ENCODE measurements around the gene FAM184A. TPM values are rescaled to one million over a fixed set of nuclear protein-coding genes. Genes with fewer than 3 reads are reported as not detected.

Gene FAM184A
- total and polyA plus RNA-seq, 2 of the 13 experiments (the other 11 are each of a cell fraction or from before 2014, with no cell fraction given): 7.0 to 18.0 TPM

DNA sequence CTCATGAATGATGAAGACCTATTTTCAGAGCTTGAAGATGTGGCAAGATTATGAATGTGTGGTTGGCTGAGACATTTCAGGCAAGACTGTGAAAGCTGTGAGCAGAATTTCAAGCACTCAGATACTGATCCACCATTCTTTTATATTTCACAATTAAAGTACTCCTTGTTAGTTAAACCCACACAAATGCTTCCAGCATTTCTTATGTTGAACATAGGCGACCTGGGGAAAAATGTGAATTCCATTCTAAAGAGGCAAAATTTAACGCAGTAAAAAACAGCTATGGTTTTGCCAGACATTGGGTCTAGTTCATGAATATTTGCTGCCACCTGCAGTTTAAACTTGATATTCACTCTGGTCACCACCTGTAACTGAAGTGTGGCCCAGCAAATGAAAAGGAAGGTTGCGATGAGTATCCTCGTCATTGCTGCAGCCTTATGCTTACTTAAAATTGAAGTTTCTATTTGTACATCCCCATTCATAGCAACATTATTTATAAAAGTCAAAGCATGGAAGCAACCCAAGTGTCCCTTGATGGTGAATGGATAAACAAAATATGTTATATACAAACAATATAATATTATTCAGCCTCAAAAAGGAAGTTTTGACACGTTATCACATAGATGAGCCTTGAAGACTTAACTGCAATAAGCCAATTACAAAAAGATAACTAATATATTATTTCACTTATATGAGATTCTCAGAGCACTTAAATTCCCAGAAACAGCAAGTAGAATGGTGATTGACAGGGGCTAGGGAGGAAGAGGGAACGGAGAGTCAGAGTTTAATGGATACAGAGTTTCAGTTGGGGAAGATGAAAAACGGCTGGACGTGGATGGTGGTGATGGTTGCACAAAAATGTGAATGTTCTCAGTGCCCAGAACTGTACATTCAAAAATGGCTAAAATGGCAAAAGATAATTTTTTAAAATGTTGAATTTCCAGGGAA is 32.4 kb upstream of the FAM184A start (continued):
- TF ChIP-seq, protein P1, sequence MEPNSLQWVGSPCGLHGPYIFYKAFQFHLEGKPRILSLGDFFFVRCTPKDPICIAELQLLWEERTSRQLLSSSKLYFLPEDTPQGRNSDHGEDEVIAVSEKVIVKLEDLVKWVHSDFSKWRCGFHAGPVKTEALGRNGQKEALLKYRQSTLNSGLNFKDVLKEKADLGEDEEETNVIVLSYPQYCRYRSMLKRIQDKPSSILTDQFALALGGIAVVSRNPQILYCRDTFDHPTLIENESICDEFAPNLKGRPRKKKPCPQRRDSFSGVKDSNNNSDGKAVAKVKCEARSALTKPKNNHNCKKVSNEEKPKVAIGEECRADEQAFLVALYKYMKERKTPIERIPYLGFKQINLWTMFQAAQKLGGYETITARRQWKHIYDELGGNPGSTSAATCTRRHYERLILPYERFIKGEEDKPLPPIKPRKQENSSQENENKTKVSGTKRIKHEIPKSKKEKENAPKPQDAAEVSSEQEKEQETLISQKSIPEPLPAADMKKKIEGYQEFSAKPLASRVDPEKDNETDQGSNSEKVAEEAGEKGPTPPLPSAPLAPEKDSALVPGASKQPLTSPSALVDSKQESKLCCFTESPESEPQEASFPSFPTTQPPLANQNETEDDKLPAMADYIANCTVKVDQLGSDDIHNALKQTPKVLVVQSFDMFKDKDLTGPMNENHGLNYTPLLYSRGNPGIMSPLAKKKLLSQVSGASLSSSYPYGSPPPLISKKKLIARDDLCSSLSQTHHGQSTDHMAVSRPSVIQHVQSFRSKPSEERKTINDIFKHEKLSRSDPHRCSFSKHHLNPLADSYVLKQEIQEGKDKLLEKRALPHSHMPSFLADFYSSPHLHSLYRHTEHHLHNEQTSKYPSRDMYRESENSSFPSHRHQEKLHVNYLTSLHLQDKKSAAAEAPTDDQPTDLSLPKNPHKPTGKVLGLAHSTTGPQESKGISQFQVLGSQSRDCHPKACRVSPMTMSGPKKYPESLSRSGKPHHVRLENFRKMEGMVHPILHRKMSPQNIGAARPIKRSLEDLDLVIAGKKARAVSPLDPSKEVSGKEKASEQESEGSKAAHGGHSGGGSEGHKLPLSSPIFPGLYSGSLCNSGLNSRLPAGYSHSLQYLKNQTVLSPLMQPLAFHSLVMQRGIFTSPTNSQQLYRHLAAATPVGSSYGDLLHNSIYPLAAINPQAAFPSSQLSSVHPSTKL (CRISPR knock-in tag; IDR thresholded peaks at IDR 0.05): peak; percentile 37
- TF ChIP-seq ZNF121 (CRISPR knock-in tag; IDR thresholded peaks at IDR 0.05) (no peak), DMAP1 (CRISPR knock-in tag; IDR thresholded peaks at IDR 0.05) (no peak), JUND (CRISPR knock-in tag; IDR thresholded peaks at IDR 0.05) (no peak), ZMAT3 (CRISPR knock-in tag; conservative IDR thresholded peaks at IDR 0.05) (no peak), XRCC5 (optimal IDR thresholded peaks at IDR 0.05; ENCODE audit: low read length) (no peak), YY1 (IDR thresholded peaks at IDR 0.05; ENCODE audit: insufficient read depth, insufficient replicate concordance, low read depth, low read length) (no peak), SCMH1 (CRISPR knock-in tag; IDR thresholded peaks at IDR 0.05; ENCODE audit: borderline replicate concordance) (no peak), ELF3 (CRISPR knock-in tag; IDR thresholded peaks at IDR 0.05) (0 out of 2 replicates have a peak, but pooled peaks have one; percentile 25), TEAD2 (CRISPR knock-in tag; IDR thresholded peaks at IDR 0.05) (no peak), SP140L (CRISPR knock-in tag; IDR thresholded peaks at IDR 0.05; ENCODE audit: borderline replicate concordance) (0 out of 2 replicates have a peak, but pooled peaks have one; percentile 35), KDM3A (CRISPR knock-in tag; IDR thresholded peaks at IDR 0.05; ENCODE audit: low read depth) (no peak), SYNCRIP (IDR thresholded peaks at IDR 0.05; ENCODE audit: insufficient read depth, low read depth, low read length) (no peak)
- TF ChIP-seq, protein P2, sequence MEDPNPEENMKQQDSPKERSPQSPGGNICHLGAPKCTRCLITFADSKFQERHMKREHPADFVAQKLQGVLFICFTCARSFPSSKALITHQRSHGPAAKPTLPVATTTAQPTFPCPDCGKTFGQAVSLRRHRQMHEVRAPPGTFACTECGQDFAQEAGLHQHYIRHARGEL (CRISPR knock-in tag; IDR thresholded peaks at IDR 0.05): no peak
- TF ChIP-seq, protein P3, sequence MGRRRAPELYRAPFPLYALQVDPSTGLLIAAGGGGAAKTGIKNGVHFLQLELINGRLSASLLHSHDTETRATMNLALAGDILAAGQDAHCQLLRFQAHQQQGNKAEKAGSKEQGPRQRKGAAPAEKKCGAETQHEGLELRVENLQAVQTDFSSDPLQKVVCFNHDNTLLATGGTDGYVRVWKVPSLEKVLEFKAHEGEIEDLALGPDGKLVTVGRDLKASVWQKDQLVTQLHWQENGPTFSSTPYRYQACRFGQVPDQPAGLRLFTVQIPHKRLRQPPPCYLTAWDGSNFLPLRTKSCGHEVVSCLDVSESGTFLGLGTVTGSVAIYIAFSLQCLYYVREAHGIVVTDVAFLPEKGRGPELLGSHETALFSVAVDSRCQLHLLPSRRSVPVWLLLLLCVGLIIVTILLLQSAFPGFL (CRISPR knock-in tag; IDR thresholded peaks at IDR 0.05): no peak
- TF ChIP-seq, protein P4, sequence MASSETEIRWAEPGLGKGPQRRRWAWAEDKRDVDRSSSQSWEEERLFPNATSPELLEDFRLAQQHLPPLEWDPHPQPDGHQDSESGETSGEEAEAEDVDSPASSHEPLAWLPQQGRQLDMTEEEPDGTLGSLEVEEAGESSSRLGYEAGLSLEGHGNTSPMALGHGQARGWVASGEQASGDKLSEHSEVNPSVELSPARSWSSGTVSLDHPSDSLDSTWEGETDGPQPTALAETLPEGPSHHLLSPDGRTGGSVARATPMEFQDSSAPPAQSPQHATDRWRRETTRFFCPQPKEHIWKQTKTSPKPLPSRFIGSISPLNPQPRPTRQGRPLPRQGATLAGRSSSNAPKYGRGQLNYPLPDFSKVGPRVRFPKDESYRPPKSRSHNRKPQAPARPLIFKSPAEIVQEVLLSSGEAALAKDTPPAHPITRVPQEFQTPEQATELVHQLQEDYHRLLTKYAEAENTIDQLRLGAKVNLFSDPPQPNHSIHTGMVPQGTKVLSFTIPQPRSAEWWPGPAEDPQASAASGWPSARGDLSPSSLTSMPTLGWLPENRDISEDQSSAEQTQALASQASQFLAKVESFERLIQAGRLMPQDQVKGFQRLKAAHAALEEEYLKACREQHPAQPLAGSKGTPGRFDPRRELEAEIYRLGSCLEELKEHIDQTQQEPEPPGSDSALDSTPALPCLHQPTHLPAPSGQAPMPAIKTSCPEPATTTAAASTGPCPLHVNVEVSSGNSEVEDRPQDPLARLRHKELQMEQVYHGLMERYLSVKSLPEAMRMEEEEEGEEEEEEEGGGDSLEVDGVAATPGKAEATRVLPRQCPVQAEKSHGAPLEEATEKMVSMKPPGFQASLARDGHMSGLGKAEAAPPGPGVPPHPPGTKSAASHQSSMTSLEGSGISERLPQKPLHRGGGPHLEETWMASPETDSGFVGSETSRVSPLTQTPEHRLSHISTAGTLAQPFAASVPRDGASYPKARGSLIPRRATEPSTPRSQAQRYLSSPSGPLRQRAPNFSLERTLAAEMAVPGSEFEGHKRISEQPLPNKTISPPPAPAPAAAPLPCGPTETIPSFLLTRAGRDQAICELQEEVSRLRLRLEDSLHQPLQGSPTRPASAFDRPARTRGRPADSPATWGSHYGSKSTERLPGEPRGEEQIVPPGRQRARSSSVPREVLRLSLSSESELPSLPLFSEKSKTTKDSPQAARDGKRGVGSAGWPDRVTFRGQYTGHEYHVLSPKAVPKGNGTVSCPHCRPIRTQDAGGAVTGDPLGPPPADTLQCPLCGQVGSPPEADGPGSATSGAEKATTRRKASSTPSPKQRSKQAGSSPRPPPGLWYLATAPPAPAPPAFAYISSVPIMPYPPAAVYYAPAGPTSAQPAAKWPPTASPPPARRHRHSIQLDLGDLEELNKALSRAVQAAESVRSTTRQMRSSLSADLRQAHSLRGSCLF (CRISPR knock-in tag; IDR thresholded peaks at IDR 0.05; ENCODE audit: borderline replicate concordance): no peak
- TF ChIP-seq, protein P5, sequence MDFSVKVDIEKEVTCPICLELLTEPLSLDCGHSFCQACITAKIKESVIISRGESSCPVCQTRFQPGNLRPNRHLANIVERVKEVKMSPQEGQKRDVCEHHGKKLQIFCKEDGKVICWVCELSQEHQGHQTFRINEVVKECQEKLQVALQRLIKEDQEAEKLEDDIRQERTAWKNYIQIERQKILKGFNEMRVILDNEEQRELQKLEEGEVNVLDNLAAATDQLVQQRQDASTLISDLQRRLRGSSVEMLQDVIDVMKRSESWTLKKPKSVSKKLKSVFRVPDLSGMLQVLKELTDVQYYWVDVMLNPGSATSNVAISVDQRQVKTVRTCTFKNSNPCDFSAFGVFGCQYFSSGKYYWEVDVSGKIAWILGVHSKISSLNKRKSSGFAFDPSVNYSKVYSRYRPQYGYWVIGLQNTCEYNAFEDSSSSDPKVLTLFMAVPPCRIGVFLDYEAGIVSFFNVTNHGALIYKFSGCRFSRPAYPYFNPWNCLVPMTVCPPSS (IDR thresholded peaks at IDR 0.05): no peak
